Upper lobe of right lung (tissue), 1 donor: Measurements from ENCODE around the gene ENO1. TPM values are rescaled to one million over a fixed set of nuclear protein-coding genes. Genes with fewer than 3 reads are reported as not detected.

Experiments
- ATAC-seq: fragments of 200-7000 bp; cut with Tn5 transposase; one replicate; pipeline ENCODE4 v1.9.1; 2020; ENCODE audit warnings: mild to moderate bottlenecking, moderate library complexity
- DNase-seq: peaks from one replicate; pipeline ENCODE4 v3.0.0-alpha.2; 2020
- H3K27ac ChIP-seq: fragments of 200-600 bp; one replicate; pipeline ENCODE4 v1.8.0; 2022
- H3K27me3 ChIP-seq: fragments of 200-600 bp; one replicate; pipeline ENCODE4 v1.8.0; 2022; ENCODE audit warnings: mild to moderate bottlenecking
- H3K36me3 ChIP-seq: fragments of 200-600 bp; one replicate; pipeline ENCODE4 v1.8.0; 2022
- H3K4me1 ChIP-seq: fragments of 200-600 bp; one replicate; pipeline ENCODE4 v1.8.0; 2022
- H3K4me3 ChIP-seq: fragments of 200-600 bp; one replicate; pipeline ENCODE4 v1.8.0; 2022; ENCODE audit warnings: mild to moderate bottlenecking
- H3K9me3 ChIP-seq: fragments of 200-600 bp; one replicate; pipeline ENCODE4 v1.8.0; 2022
- CTCF ChIP-seq: fragments of 200-600 bp; IDR thresholded peaks from one replicate; pipeline ENCODE4 v1.8.0; 2022; ENCODE audit warnings: antibody characterized with exemption
- intact Hi-C: fragments of 100-400 bp; cut with DNase I; formaldehyde crosslinking; loops from one replicate; pipeline ENCODE4 v1.11.0; 2022
- total RNA-seq: library from RNA; stranded (reverse); fragmentation: NEBNext Ultra II Directional; extraction: Animal tissue kit (Norgen Biotek cat#: 25700); gene quantifications from one replicate; pipeline ENCODE4 v1.2.1, GENCODE V29; 2021
- donor health status: DM: no; HTN: yes; CAD: no; lungs with severe emphysema.

ENO1 gene
- total RNA-seq, 1 donor from 2014 or later: 640 TPM

DNA sequence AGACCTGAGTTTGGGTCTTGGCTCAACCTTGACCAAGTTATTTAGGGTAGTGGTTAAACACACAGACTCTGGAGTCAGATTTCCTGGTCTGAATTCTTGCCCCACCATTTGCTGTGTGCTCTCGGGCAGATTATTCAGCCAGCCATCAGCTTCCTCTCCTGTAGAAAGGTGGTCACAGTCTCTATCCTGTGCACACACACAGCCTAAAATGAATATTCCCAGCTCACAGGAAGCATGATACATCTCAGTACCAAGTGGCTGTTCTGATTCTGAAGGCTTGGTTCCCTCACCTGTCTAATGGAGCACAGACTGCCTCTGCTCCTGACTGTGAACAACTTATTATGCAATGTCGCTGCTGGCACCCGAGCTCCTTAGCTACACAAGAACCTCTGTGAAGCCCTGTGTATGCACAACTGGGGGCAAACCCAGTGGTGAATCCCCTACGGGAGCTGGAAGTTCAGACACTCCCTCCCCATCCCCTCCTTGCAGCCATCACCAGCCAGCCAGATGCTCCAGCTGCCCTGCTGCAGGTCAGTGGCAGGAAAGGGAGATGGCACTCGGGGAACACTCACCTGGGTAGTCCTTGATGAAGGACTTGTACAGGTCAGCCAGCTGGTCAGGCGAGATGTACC, 13.7 kb downstream of the ENO1 start:
- no peak for ATAC-seq
- intact Hi-C loops: no loop called here

GRCh38 chr1:8863794-8864233, 14.7 kb downstream of the ENO1 start:
- H3K27ac ChIP-seq: no peak overlapping the region
- no peaks in the 10 kb centered on the region for H3K9me3 ChIP-seq
- no peak overlapping the region for H3K4me3 ChIP-seq
- DNase-seq (no peak), ATAC-seq (no peak)
- no peaks in the 10 kb centered on the region for H3K27me3 ChIP-seq
- H3K36me3 ChIP-seq: peaks cover 99% of the 10 kb centered on the region
- intact Hi-C loops: no loop called here
- H3K4me1 ChIP-seq: peaks cover 11% of the 10 kb centered on the region
- no peak for TF ChIP-seq CTCF

More for the DNA sequence above, 13.7 kb downstream of the ENO1 start:
- Histone ChIP-seq H3K27me3 (no peaks in the 10 kb centered on the region), H3K36me3 (peaks cover 100% of the 10 kb centered on the region), H3K27ac (no peak overlapping the region), H3K9me3 (no peaks in the 10 kb centered on the region), H3K4me1 (peaks cover 4% of the 10 kb centered on the region), H3K4me3 (no peak overlapping the region)
- no peak for TF ChIP-seq CTCF
- no peak for DNase-seq

GRCh38 chr1:8863138-8863537, 15.3 kb downstream of the ENO1 start:
- Histone ChIP-seq H3K4me1 (peaks cover 17% of the 10 kb centered on the region), H3K4me3 (no peak overlapping the region), H3K36me3 (peaks cover 99% of the 10 kb centered on the region), H3K27me3 (no peaks in the 10 kb centered on the region), H3K27ac (no peak overlapping the region), H3K9me3 (no peaks in the 10 kb centered on the region)
- no peak for TF ChIP-seq CTCF
- ATAC-seq (no peak), DNase-seq (no peak)
- intact Hi-C loops: no loop called here

DNA sequence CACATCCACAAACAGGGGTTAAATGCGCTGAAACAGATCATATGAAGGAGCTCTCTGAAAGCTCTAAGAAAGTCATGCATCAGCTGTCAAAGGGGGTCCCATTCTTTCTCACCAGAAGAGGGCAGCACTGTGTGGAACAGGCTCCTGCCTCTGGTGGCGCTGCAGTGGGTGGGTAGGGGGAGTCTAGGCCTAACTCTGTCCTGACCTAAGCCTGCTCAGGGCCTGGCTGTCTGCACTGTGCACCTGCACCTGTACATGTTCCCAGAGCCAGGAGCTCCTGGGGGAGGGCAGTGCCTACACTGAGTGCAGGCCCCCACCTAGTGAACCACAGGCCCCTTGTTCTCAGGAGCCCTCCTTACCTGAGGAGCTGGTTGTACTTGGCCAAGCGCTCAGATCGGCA, 16.0 kb downstream of the ENO1 start:
- DNase-seq (no peak), ATAC-seq (peak; percentile 43)
- H3K36me3 ChIP-seq: peaks cover 99% of the 10 kb centered on the region
- TF ChIP-seq CTCF: peak; percentile 45
- H3K9me3 ChIP-seq: no peaks in the 10 kb centered on the region
- H3K27me3 ChIP-seq: no peaks in the 10 kb centered on the region
- peaks cover 19% of the 10 kb centered on the region for H3K4me1 ChIP-seq
- intact Hi-C loops: no loop called here
- no peak overlapping the region for H3K27ac ChIP-seq
- H3K4me3 ChIP-seq: no peak overlapping the region

DNA sequence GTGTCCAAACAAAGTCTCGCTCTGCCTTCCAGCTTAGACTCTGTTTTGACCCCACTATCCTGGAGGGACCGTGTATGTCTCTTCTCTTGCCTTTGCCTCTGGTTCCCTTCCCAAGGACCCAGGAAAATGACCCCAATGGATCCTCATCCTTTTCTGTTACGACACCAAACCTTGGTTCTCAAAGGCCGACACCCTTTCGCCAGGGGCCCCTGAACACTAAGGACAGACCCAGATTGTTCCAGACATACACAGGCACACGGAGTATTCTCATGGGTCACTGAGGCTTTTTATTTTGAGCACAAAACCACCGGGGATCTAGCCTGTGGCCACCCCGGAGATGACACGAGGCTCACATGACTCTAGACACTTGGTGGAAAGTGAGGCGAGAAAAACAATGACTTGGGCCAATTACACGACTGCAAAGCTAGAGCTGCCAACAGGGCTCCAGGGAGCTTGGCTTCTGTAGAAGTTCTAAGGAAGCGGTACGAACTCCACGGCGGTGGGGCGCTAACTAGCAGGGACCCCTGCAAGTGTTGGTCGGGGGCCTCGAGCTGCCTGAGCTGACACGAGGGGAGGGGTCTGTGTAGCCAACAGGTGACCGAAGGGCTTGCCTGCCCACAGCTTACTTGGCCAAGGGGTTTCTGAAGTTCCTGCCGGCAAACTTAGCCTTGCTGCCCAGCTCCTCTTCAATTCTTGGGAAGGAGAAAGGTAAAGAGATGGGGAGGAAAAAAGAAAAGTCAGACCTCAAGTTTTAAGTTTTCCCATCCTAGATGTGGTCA, 17.6 kb downstream of the ENO1 start:
- intact Hi-C loops: no loop called here

More for the DNA sequence above, 17.6 kb downstream of the ENO1 start:
- Histone ChIP-seq H3K4me1 (peaks cover 18% of the 10 kb centered on the region), H3K4me3 (no peak overlapping the region), H3K9me3 (no peaks in the 10 kb centered on the region), H3K36me3 (peaks cover 92% of the 10 kb centered on the region), H3K27ac (no peak overlapping the region), H3K27me3 (no peaks in the 10 kb centered on the region)
- ATAC-seq: no peak
- no peak for DNase-seq
- TF ChIP-seq CTCF: no peak
